HTERT RPE-1 (cell line): ENCODE data around the gene TM4SF18.

Experiments used
- in situ Hi-C: fragments of 300-500 bp; cut with MboI; formaldehyde crosslinking; loops from 4 replicates; pipeline ENCODE4 v1.14.3; 2020; ENCODE audit warnings: low sequenced_read_pairs

TM4SF18 gene

GRCh38 chr3:149288655-149289054 is 44.8 kb downstream of the TM4SF18 start:
- in situ Hi-C loops, result no loop called here

- in situ Hi-C loops, result no loop called here
Measured at GRCh38 chr3:149284034-149284433, 49.4 kb downstream of the TM4SF18 start.

DNA sequence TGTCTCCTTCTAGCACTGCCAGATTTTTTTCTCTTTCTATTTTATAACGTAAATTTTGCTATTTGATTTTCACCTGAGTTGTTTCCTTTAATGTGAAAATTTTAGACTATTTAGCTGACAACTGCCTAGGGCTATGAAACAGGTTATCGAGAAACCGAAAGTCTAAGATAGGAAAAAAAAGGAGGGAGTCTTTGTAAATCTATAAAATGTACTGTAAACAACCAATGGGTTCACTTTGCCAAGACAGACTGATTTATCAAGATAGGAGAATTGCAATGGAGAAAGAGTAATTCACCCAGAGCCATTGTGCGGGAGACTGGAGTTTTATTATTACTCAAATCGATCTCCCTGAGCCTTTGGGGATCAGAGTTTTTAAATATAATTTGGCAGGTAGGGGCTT is 50.0 kb downstream of the TM4SF18 start:
- in situ Hi-C loops, result no loop called here

- in situ Hi-C loops, result no loop called here
Measured at GRCh38 chr3:149282836-149283235, 50.6 kb downstream of the TM4SF18 start.

GRCh38 chr3:149282322-149282721 is 51.1 kb downstream of the TM4SF18 start:
- in situ Hi-C loops, result no loop called here

DNA sequence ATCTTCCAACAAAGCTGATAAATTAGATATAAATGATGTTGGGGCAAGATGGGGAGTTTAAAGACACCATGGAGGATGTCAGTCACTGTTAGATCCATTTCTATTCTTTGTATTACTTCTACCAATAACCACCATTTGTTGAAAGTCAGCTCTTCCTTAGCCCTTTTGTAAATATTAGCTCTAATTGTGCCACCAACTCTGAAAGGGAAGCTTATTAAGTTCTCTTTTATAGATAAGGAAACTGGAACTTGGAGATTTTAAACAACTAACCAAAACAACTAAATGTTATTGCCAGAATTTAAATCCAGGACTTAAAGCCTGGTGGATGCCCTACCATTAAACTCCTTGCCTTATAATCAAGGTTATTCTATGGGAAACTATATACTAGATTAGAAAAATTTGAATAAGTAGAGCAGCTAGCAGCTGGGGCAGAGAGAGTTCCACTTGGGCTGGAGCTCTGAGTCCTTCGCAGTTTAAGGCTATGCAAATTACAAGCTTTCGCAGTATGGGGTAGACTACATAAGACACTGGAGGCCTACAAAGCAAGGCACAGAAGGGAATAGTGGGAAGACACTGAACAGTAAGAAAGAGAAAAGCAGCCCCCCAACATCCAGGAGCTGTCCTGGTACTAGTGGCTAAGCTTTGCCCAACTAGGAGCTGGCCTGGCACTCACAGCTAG is 52.6 kb downstream of the TM4SF18 start:
- in situ Hi-C loops, result no loop called here

GRCh38 chr3:149278911-149279310 is 54.5 kb downstream of the TM4SF18 start:
- in situ Hi-C loops, result no loop called here

DNA sequence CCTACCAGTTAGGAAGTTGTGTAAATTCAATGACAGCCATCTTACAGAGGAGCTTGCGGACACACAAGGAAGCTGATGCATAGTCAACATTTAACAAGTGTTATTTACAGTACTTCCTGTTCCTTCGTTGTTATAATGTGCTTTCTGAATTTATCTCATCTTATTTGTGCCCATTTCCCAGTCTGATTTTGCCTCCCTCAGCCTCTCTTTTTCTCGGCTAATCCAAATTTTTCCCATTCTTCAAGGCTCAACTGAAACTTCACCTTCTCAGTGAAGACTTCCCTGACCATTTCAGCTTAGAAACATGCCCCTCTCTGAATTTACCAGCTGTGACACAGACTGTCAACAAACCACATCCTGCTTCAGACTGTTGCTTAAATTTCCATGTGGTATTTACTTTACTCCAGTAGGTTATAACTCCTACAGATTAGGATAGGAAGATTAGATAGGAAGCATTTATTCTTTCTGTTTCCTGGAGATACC is 56.1 kb downstream of the TM4SF18 start:
- in situ Hi-C loops, result no loop called here

GRCh38 chr3:149276619-149277018 is 56.8 kb downstream of the TM4SF18 start:
- in situ Hi-C loops, result no loop called here

DNA sequence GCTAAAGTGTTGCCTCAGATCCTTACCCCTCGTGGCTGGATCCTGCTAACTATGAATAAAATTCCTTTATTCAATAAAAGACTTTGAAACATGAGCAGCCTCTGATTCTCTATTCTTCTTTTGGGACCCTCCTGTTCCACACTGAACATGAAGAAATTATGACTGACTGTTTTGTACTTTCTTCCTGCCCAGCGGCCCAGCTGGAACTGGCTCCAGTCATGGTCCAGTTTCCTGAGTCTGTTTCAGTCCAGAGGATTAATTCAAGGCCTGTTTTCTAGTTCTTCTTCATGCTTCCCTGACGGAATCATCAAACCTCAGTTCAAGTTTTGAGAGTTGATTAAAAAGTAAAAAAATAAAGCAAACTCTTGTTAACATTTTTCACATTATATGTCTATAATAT is 59.2 kb downstream of the TM4SF18 start:
- in situ Hi-C loops, result loop anchor here (25.0 kb wide), 1 partner anchor 213 kb away; no protein-coding TSS in a partner anchor

DNA sequence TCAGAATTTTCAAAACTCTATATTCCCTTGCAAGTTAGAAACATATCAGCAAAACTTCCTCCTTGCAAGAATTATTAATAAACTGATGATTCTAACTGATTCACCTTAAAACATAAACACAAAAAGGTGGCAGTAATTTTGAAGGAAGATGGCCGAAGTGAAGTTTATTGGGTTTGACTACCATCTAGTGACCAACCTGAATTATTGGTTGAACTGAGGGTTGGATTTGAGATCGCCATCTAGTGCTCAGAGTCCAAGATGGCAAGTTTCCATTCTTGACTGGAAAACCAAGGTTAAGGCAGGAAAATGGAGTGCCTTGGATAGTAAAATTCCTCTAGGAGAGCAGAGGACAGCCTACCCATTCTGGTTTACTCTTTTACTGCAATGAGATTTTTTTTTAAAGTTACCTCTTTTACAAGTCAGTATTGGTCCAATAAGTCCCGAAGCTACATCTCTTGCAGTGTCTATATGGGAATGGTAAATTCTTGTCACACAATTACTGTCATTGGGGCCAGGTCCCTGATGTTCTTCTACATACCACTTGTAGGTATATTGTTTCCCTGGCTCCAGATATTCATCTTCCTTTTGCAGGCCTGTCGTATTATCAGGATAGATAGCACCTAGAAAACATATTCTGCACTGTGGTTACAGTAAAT is 60.2 kb downstream of the TM4SF18 start:
- in situ Hi-C loops, result loop anchor here (25.0 kb wide), 1 partner anchor 214 kb away; no protein-coding TSS in a partner anchor

GRCh38 chr3:149271669-149272068 is 61.8 kb downstream of the TM4SF18 start:
- in situ Hi-C loops, result loop anchor here (25.0 kb wide), 1 partner anchor 216 kb away; no protein-coding TSS in a partner anchor

- in situ Hi-C loops, result loop anchor here (25.0 kb wide), 1 partner anchor 217 kb away; no protein-coding TSS in a partner anchor
Measured at GRCh38 chr3:149270180-149270579, 63.3 kb downstream of the TM4SF18 start.

DNA sequence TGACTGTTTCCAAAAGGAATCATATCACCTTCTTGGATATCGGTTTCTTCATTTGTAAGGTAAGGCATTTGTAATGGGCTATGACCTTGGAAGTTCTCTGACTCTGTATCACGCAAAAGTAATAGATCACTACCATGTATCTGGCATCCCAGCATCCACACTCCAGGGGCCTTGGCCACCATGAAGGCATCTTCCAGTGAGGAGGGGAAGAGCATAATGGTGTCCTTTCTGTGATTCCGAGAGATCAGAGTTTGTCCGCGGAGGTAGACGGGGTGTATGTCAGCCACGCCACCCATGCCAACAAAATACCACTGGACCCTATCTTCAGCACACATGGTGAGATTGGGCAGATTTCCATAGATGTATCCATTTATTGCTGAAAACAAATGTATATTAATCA is 63.7 kb downstream of the TM4SF18 start:
- in situ Hi-C loops, result loop anchor here (25.0 kb wide), 1 partner anchor 218 kb away; no protein-coding TSS in a partner anchor
